ENCODE measurements around the gene PIR.
A peak's percentile ranks its signal among the peaks of the same experiment; 100 is the strongest.

PIR gene

GRCh38 chrX:15405846-15406245 lies 87.3 kb downstream of the PIR start:
- no peak for TF ChIP-seq CTCF (IDR thresholded peaks at IDR 0.05; ENCODE audit: control extremely low read depth, extremely low read depth, low read depth, missing control alignments)
- DNase-seq (ENCODE audit: extremely low spot score) = no peak
- ChIA-PET POLR2A (no interaction called here), CTCF (no interaction called here)

GRCh38 chrX:15404401-15405096 lies 88.6 kb downstream of the PIR start:
- POLR2A ChIA-PET = no interaction called here
- CTCF ChIA-PET = no interaction called here
- no peak for TF ChIP-seq CTCF (IDR thresholded peaks at IDR 0.05; ENCODE audit: control extremely low read depth, extremely low read depth, low read depth, missing control alignments)
- DNase-seq (ENCODE audit: extremely low spot score) = no peak

GRCh38 chrX:15401378-15401777 lies 91.8 kb downstream of the PIR start:
- CTCF ChIA-PET = no interaction called here
- TF ChIP-seq CTCF (IDR thresholded peaks at IDR 0.05; ENCODE audit: control extremely low read depth, extremely low read depth, low read depth, missing control alignments) = no peak
- POLR2A ChIA-PET = no interaction called here
- no peak for DNase-seq (ENCODE audit: extremely low spot score)

GRCh38 chrX:15399962-15400391 lies 93.2 kb downstream of the PIR start:
- ChIA-PET POLR2A (no interaction called here), CTCF (no interaction called here)
- no peak for DNase-seq (ENCODE audit: extremely low spot score)
- TF ChIP-seq CTCF (IDR thresholded peaks at IDR 0.05; ENCODE audit: control extremely low read depth, extremely low read depth, low read depth, missing control alignments) = no peak

GRCh38 chrX:15398874-15399273 lies 94.3 kb downstream of the PIR start:
- CTCF ChIA-PET = no interaction called here
- TF ChIP-seq CTCF (IDR thresholded peaks at IDR 0.05; ENCODE audit: control extremely low read depth, extremely low read depth, low read depth, missing control alignments) = no peak
- peak; percentile 23 for DNase-seq (ENCODE audit: extremely low spot score)
- POLR2A ChIA-PET = no interaction called here

GRCh38 chrX:15395789-15396188 lies 97.3 kb downstream of the PIR start:
- ChIA-PET CTCF (no interaction called here), POLR2A (no interaction called here)
- no peak for DNase-seq (ENCODE audit: extremely low spot score)
- TF ChIP-seq CTCF (IDR thresholded peaks at IDR 0.05; ENCODE audit: control extremely low read depth, extremely low read depth, low read depth, missing control alignments) = no peak

- CTCF ChIA-PET = no interaction called here
- POLR2A ChIA-PET = no interaction called here
- no peak for DNase-seq (ENCODE audit: extremely low spot score)
- TF ChIP-seq CTCF (IDR thresholded peaks at IDR 0.05; ENCODE audit: control extremely low read depth, extremely low read depth, low read depth, missing control alignments) = no peak
Observed at GRCh38 chrX:15391850-15392249, 101.3 kb downstream of the PIR start.

All from GM10248 (cell line).